ENCODE measurements around the gene MAPK4.

Gene MAPK4

DNA sequence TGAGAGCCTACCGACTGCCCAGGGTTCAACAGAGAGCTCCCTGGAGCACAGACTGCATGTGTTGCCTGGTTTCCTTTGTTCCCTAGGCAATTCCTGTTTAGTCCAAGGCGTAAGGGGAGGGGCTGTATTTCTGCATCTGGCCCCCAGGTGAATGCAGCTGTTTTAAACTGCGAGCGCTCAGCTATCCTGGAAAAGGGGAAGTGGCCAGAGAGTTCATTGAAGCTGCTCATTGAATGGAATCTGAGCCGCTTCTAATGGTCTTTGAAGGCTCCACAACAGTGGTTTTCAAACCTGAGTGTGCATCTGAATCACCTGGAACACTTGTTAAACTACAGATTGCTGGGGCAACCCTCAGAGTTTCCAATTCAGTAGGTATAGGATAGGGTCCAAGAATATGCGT is 18.1 kb downstream of the MAPK4 start:
- Histone ChIP-seq H3K27ac (ENCODE audit: low read depth, low read length) (no peak overlapping the region), H3K4me3 (ENCODE audit: low read depth, low read length) (no peak overlapping the region), H3K9ac (ENCODE audit: low read depth, low read length) (no peak overlapping the region), H3K4me1 (ENCODE audit: control insufficient read depth, insufficient read depth, low read length) (peaks cover 27% of the 10 kb centered on the region), H3K36me3 (ENCODE audit: control insufficient read depth, insufficient read depth, low read length) (no peaks in the 10 kb centered on the region), H3K27me3 (ENCODE audit: control insufficient read depth, insufficient read depth, low read length) (no peaks in the 10 kb centered on the region; the same call in 1 of the 2 replicates), H3K9me3 (ENCODE audit: control insufficient read depth, insufficient read depth, low read length) (no peaks in the 10 kb centered on the region)

DNA sequence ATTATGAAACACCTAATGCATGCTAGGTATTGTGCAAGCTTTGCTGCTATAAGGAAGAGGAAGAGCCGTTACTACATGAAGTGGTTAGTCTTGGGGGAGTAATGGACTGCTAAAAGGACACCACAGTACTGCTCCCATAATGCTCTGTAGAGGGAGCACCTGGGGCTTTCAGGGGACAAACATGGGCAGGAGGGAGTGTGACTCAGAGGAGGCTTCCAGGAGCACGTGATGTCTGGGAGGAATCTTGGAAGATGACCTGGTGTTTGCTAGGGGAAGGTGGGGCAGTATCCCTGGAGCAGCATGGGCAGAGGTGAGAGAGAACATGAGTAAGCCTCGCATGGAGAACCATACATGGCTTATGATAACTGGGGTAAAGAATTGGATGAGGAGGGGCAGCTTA is 18.8 kb downstream of the MAPK4 start:
- no peaks in the 10 kb centered on the region for H3K9me3 ChIP-seq (ENCODE audit: control insufficient read depth, insufficient read depth, low read length)
- no peaks in the 10 kb centered on the region; the same call in 1 of the 2 replicates for H3K27me3 ChIP-seq (ENCODE audit: control insufficient read depth, insufficient read depth, low read length)
- H3K4me1 ChIP-seq (ENCODE audit: control insufficient read depth, insufficient read depth, low read length) = peaks cover 27% of the 10 kb centered on the region
- H3K4me3 ChIP-seq (ENCODE audit: low read depth, low read length) = no peak overlapping the region
- H3K9ac ChIP-seq (ENCODE audit: low read depth, low read length) = no peak overlapping the region
- H3K27ac ChIP-seq (ENCODE audit: low read depth, low read length) = no peak overlapping the region
- no peaks in the 10 kb centered on the region for H3K36me3 ChIP-seq (ENCODE audit: control insufficient read depth, insufficient read depth, low read length)

DNA sequence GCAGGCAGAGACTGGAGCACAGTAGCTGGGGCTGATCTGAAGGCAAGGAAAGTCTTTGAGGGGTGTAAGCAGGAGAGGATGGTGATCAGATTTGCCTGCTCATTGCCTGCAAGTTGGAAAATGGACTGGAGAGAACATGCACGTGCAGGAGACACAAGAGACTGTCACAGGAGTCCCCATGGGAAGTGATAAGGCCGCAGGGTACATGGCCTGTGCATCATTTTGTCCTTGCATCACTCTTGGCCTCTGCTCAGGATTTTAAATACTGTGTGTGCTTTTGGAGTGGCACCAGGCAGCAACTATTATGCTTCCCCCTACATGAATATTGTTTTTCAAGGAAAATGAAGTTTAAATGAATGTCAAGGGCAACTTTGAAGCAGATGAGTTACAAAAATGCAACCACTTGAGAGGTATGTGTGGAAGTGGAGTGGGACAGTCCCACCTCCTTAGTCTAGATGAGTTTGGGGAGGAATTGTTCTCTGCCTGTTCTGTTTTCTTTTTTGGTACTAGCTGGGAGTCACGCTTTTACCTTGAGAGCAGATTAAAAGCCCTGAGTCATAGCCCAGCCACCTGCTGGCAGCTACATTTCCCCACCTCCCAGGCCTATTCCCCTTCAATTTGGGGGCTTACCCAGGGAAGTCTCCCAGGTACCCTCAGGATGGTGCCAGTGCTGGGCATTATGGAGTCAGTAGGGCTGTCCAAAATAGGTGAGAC is 19.3 kb downstream of the MAPK4 start:
- no peaks in the 10 kb centered on the region; the same call in 1 of the 2 replicates for H3K27me3 ChIP-seq (ENCODE audit: control insufficient read depth, insufficient read depth, low read length)

DNA sequence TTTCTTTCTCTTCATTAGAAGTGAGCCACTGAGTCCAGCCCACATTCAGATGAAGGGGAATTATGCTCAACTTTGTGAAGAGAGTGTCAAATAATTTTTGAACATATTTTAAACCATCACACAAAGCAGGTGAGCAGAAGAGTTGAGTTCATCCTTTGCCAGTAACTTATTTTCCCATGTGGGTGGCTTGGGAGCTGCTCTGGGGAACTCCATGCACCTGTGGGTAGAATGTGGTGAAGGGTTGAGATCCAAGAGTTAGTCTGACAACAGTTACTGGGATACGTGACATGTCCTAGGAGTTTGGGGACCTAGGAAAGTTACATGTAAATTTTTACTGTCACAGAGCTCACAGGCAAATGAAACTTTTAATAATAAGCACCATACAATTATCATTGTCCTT is 21.6 kb downstream of the MAPK4 start:
- Histone ChIP-seq H3K4me3 (ENCODE audit: low read depth, low read length) (no peak overlapping the region), H3K27me3 (ENCODE audit: control insufficient read depth, insufficient read depth, low read length) (no peaks in the 10 kb centered on the region; the same call in 1 of the 2 replicates), H3K36me3 (ENCODE audit: control insufficient read depth, insufficient read depth, low read length) (no peaks in the 10 kb centered on the region), H3K27ac (ENCODE audit: low read depth, low read length) (no peak overlapping the region), H3K9ac (ENCODE audit: low read depth, low read length) (no peak overlapping the region), H3K4me1 (ENCODE audit: control insufficient read depth, insufficient read depth, low read length) (peaks cover 6% of the 10 kb centered on the region), H3K9me3 (ENCODE audit: control insufficient read depth, insufficient read depth, low read length) (no peaks in the 10 kb centered on the region)

More for the DNA sequence above, 19.3 kb downstream of the MAPK4 start:
- Histone ChIP-seq H3K9me3 (ENCODE audit: control insufficient read depth, insufficient read depth, low read length) (no peaks in the 10 kb centered on the region), H3K4me3 (ENCODE audit: low read depth, low read length) (no peak overlapping the region), H3K4me1 (ENCODE audit: control insufficient read depth, insufficient read depth, low read length) (peaks cover 23% of the 10 kb centered on the region), H3K9ac (ENCODE audit: low read depth, low read length) (no peak overlapping the region), H3K36me3 (ENCODE audit: control insufficient read depth, insufficient read depth, low read length) (no peaks in the 10 kb centered on the region), H3K27ac (ENCODE audit: low read depth, low read length) (no peak overlapping the region)

DNA sequence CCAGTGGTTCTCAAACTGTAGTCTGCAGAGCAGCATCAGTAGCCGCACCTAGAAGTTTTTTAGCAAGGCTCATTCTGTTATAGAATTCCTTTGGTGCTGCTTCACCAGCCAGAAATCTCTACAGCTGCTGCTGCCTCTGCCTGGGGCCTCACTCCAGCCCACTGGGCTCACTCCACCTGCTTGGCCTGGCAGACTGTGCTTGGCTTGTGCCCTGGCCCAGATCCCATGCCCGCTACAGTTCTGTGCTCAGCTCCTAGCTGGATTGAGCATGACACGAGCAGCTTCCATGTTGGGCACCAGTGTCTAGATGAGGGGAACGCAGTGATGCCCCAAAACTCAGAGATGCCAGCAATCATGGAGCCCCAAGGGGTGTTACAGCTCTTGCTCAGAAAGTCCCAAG is 22.6 kb downstream of the MAPK4 start:
- Histone ChIP-seq H3K27ac (ENCODE audit: low read depth, low read length) (no peak overlapping the region), H3K27me3 (ENCODE audit: control insufficient read depth, insufficient read depth, low read length) (no peaks in the 10 kb centered on the region; the same call in 1 of the 2 replicates), H3K4me3 (ENCODE audit: low read depth, low read length) (no peak overlapping the region), H3K36me3 (ENCODE audit: control insufficient read depth, insufficient read depth, low read length) (no peaks in the 10 kb centered on the region), H3K4me1 (ENCODE audit: control insufficient read depth, insufficient read depth, low read length) (peaks cover 6% of the 10 kb centered on the region), H3K9ac (ENCODE audit: low read depth, low read length) (no peak overlapping the region), H3K9me3 (ENCODE audit: control insufficient read depth, insufficient read depth, low read length) (no peaks in the 10 kb centered on the region)

DNA sequence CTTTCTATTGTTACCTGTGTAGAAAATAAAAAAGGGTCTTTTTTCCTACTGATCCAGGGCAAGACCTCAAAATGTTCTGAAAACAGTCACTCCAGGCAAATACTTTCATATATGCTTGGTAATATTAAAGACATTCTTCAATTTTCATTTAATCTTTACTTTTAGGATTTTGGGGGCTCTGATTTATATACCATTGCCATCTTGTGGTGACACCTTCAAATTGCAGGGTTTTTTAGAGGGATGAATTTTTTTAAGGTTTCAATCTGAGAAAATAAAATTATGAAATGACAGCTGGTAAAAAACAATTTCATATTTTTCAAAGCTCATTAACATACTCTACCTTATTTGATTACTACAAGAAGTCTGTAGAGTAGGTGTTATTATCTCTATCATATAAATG is 26.8 kb downstream of the MAPK4 start:
- Histone ChIP-seq H3K4me3 (ENCODE audit: low read depth, low read length) (no peak overlapping the region), H3K4me1 (ENCODE audit: control insufficient read depth, insufficient read depth, low read length) (no peaks in the 10 kb centered on the region), H3K9ac (ENCODE audit: low read depth, low read length) (no peak overlapping the region), H3K27me3 (ENCODE audit: control insufficient read depth, insufficient read depth, low read length) (no peaks in the 10 kb centered on the region), H3K9me3 (ENCODE audit: control insufficient read depth, insufficient read depth, low read length) (no peaks in the 10 kb centered on the region), H3K36me3 (ENCODE audit: control insufficient read depth, insufficient read depth, low read length) (no peaks in the 10 kb centered on the region), H3K27ac (ENCODE audit: low read depth, low read length) (no peak overlapping the region)

DNA sequence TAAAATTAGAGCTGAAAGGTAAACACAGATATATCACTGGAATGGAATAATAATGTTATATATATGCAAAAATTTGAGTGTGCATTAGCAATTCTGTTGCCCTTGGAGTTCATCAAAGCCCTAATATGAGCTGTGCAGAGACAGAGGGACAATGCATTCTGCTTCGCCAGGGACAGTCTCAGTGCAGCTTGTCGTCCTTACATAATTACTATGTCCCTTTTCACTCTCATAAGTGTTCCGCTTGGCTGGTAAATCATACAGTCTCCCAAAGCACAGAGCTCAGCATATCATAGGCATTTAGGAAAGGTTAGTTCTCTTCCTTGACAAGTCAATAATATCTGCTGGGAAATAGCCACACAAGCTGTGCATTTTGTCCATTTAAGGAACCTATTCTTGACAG is 30.7 kb downstream of the MAPK4 start:
- Histone ChIP-seq H3K4me3 (ENCODE audit: low read depth, low read length) (no peak overlapping the region), H3K27ac (ENCODE audit: low read depth, low read length) (no peak overlapping the region), H3K4me1 (ENCODE audit: control insufficient read depth, insufficient read depth, low read length) (no peaks in the 10 kb centered on the region), H3K36me3 (ENCODE audit: control insufficient read depth, insufficient read depth, low read length) (no peaks in the 10 kb centered on the region), H3K9me3 (ENCODE audit: control insufficient read depth, insufficient read depth, low read length) (no peaks in the 10 kb centered on the region), H3K9ac (ENCODE audit: low read depth, low read length) (no peak overlapping the region), H3K27me3 (ENCODE audit: control insufficient read depth, insufficient read depth, low read length) (no peaks in the 10 kb centered on the region)

DNA sequence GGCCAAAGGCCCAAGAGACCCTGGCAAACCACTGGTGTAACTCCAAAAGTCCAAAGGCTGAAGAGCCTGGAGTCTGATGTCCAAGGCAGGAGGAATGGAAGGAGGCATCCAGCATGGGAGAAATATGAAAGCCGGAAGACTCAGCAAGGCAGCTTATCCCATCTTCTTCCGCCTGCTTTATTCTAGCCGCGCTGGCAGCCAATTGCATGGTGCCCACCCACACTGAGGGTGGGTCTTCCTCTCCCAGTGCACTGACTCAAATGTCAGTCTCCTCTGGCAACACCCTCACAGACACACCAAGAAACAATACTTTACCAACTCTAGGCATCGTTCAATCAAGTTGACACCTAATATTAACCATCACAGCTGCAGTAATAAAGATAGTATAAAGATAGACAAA is 34.1 kb downstream of the MAPK4 start:
- H3K36me3 ChIP-seq (ENCODE audit: control insufficient read depth, insufficient read depth, low read length) = no peaks in the 10 kb centered on the region
- H3K27me3 ChIP-seq (ENCODE audit: control insufficient read depth, insufficient read depth, low read length) = no peaks in the 10 kb centered on the region
- no peaks in the 10 kb centered on the region for H3K9me3 ChIP-seq (ENCODE audit: control insufficient read depth, insufficient read depth, low read length)
- H3K4me3 ChIP-seq (ENCODE audit: low read depth, low read length) = no peak overlapping the region
- H3K4me1 ChIP-seq (ENCODE audit: control insufficient read depth, insufficient read depth, low read length) = no peaks in the 10 kb centered on the region
- no peak overlapping the region for H3K9ac ChIP-seq (ENCODE audit: low read depth, low read length)
- H3K27ac ChIP-seq (ENCODE audit: low read depth, low read length) = no peak overlapping the region

DNA sequence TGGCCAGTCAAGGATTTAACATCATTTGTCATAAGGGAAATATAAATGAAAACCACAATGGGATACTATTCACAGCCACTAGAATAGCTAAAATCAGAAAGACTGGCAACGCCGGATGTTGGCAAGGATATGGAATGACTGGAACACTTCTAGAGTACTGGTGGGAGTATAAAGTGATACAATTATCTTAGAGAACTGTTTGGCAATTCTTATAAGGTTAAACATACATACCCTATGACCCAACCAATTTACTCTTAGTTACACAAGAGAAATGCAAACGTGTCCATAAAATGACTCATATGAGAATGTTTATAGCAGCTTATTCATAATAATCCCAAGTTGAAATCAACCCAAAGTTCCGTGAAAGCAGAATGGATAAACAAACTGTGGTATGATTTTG is 35.1 kb downstream of the MAPK4 start:
- no peak overlapping the region for H3K9ac ChIP-seq (ENCODE audit: low read depth, low read length)
- no peak overlapping the region for H3K27ac ChIP-seq (ENCODE audit: low read depth, low read length)
- no peak overlapping the region for H3K4me3 ChIP-seq (ENCODE audit: low read depth, low read length)
- no peaks in the 10 kb centered on the region for H3K4me1 ChIP-seq (ENCODE audit: control insufficient read depth, insufficient read depth, low read length)
- H3K9me3 ChIP-seq (ENCODE audit: control insufficient read depth, insufficient read depth, low read length) = no peaks in the 10 kb centered on the region
- no peaks in the 10 kb centered on the region for H3K27me3 ChIP-seq (ENCODE audit: control insufficient read depth, insufficient read depth, low read length)
- no peaks in the 10 kb centered on the region for H3K36me3 ChIP-seq (ENCODE audit: control insufficient read depth, insufficient read depth, low read length)

DNA sequence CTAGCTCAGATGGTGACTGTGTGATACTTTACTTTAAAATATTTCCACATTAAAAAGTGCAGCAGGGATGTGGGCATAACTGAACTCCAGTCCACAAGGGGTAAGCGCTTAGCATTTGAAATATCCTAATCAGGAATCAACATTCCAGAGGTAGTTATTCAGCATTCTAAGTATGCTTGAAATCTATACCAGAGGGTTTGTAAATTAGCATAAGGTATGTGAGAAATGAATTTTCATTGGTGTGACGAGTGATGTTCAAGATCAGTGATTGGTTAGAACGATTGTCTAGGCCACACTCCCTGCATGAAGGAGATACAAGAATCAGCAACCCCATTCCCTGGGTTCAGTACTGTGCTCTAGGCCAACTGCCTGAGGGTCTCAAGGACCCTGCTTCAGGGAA is 42.6 kb downstream of the MAPK4 start:
- H3K9me3 ChIP-seq (ENCODE audit: control insufficient read depth, insufficient read depth, low read length) = no peaks in the 10 kb centered on the region
- H3K4me3 ChIP-seq (ENCODE audit: low read depth, low read length) = no peak overlapping the region
- H3K27me3 ChIP-seq (ENCODE audit: control insufficient read depth, insufficient read depth, low read length) = no peaks in the 10 kb centered on the region
- H3K27ac ChIP-seq (ENCODE audit: low read depth, low read length) = no peak overlapping the region
- H3K36me3 ChIP-seq (ENCODE audit: control insufficient read depth, insufficient read depth, low read length) = no peaks in the 10 kb centered on the region
- H3K9ac ChIP-seq (ENCODE audit: low read depth, low read length) = no peak overlapping the region
- H3K4me1 ChIP-seq (ENCODE audit: control insufficient read depth, insufficient read depth, low read length) = no peaks in the 10 kb centered on the region

DNA sequence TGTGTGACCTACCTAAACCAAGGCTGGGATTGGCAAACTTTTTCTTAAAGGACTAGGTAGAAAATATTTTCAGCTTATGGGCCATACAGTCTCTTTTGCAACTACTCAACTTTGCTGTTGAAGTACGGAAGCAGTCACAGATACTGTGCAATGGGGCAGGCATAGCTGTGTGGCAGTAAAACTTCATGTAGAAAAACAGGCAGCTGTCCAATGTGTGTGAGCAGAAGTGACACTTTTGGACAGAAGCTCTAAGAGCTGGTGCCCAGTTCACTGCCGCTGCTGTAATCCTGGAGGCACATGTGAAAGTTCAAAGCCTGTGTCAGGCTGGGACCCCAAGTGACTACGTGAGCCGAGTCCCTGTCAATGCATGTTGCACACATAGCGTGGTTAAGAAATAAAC is 46.7 kb downstream of the MAPK4 start:
- no peak overlapping the region for H3K27ac ChIP-seq (ENCODE audit: low read depth, low read length)
- H3K4me1 ChIP-seq (ENCODE audit: control insufficient read depth, insufficient read depth, low read length) = no peaks in the 10 kb centered on the region
- H3K9me3 ChIP-seq (ENCODE audit: control insufficient read depth, insufficient read depth, low read length) = peaks cover 6% of the 10 kb centered on the region; the same call in 1 of the 2 replicates
- H3K9ac ChIP-seq (ENCODE audit: low read depth, low read length) = no peak overlapping the region
- no peaks in the 10 kb centered on the region for H3K27me3 ChIP-seq (ENCODE audit: control insufficient read depth, insufficient read depth, low read length)
- H3K4me3 ChIP-seq (ENCODE audit: low read depth, low read length) = no peak overlapping the region
- no peaks in the 10 kb centered on the region for H3K36me3 ChIP-seq (ENCODE audit: control insufficient read depth, insufficient read depth, low read length)

Measured in HUES48 (cell line).